RKO (cell line): Measurements from ENCODE around the gene LSP1.

Source experiments
- DNase-seq: peaks from one replicate; pipeline ENCODE4 v3.0.0-alpha.2; 2016; ENCODE audit warnings: low spot score

Gene LSP1

DNA sequence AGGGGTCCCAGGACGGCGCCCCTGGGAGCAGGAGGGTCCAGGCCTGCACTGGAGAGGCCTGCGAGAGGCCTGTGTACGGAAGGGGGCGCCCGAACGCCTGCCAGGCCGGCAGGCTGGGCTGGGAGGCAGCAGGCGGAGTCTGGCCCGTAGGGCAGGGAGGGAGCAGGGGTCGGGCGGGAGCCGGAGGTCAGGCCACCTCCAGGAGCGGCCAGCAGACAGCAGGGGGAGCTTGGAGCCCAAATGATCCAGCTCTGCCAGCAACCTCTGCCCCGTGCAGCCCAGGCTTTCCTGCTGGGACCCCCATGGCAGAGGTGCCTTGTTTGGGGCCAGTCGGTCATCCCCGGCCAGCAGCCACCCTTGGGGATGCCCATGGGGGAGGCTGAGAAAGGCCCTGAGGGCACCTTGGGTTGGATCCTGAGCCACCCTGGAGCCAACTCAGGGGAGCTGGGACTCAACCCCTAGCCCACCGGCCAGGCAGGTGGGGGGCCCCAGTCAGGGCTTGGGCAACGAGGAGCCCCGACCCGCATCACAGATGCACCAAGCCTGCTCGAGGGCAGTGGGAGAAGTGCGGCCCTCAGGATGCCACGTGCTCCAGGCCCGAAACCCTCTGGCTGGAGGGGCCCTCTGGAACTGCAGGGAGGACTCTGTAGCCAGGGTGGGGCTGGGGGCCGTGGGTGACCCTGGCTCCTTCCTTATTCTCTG is 27.7 kb upstream of the LSP1 start:
- peak; percentile 11 for DNase-seq

DNA sequence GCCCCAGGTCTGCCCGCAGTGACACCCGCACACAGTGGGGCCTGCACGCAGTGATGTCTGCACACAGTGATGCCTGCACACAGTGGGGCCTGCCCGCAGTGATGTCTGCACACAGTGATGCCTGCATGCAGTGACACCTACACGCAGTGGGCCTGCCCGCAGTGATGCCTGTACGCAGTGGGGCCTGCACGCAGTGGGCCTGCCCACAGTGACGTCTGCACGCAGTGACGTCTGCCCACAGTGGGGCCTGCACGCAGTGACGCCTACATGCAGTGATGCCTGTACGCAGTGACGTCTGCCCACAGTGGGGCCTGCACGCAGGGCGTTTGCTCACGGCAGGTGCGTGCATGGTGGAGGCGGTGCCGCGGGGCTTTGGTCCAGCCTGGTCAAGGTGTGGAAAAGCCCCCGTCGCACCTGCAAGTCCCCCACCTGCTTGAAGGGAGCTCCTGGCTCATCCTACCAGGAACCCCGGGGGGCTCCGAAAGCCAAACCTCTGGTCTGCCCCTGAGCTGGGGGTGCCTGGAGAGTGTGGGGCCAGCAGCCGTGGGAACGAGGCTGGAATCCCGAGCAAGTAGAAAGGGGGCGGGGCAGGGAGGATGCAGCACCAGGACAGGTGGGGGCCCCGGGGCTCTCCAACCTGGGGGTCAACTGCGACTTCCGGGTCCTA is 27.0 kb upstream of the LSP1 start:
- DNase-seq = no peak

DNA sequence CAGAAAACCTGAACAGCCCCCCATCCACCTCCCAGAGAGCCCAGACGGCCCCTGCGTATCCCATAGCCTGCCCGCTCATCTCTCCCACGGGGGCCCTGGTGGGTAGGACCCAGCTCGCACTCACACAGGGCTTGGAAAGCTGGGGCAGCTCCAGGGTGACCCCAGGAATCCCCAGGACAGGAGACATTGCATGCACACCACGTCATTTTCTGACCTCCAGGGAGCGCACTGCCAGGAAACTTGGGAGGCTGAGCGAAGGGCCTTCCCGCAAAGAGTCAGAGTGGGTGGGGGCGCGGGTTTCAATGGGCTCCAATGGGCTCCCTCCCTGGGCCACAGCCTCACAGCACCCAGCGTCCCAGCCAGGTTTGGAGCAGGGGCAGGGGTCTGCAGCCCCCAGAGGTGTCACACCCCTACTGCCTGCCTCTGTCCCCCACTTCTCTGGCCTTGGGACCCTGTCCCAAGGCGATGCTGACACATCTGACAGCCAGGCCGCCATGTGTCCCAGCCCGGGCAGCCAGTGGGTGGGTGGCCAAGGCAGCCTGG is 26.3 kb upstream of the LSP1 start:
- DNase-seq = peak; percentile 4

DNA sequence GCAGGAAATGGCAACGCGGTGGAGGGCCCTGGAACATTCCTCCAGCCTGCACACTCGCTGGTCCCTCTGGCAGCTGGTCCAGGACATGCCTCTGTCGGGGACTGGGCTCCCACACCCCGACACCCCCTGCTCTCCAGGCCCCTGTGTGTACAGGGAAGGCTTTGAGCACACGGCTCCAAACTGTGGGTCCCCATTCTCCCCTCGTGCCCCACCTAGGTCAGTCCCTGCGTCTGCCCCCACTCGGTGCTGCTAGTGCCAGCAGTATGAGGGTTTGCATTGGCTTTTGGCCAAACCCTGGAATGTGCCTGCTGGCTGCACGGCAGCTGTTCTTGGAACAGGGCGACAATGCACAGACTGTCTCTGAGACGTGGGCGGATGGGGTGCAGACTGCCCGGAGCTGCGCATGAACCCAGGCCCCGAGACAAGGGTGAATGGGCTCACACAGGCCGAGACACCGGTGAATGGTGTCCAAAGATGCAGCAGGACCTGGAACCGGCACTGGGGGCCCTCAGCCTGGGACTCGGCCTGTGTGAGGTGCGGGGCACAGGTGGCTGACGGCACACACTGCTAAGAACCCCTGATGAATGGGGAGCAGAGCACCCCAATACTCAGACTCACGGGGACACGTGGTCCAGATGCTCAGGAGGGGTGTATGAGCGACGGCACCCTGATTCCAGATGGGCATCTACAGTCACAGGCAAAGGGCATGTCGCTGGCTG is 25.6 kb upstream of the LSP1 start:
- no peak for DNase-seq

DNA sequence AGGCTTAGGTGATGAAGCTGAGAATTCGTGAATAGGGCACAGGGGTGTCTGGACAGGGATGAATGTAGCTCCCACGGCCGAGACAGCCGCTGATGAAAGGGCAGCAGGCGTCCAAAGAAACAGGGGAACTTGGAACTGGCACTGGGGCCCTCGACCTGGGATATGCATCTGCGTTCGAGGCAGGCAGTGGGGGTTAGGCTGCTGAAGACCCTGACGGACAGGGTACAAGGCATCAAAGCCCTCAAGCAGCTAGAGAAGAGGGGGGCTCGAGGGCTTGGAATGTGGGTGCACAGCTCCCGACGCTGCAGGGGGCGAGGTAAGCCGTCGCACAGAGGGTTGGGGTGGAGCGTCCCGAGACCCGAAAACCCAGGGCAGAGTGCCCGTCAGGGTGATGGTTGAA is 25.0 kb upstream of the LSP1 start:
- DNase-seq = no peak

DNA sequence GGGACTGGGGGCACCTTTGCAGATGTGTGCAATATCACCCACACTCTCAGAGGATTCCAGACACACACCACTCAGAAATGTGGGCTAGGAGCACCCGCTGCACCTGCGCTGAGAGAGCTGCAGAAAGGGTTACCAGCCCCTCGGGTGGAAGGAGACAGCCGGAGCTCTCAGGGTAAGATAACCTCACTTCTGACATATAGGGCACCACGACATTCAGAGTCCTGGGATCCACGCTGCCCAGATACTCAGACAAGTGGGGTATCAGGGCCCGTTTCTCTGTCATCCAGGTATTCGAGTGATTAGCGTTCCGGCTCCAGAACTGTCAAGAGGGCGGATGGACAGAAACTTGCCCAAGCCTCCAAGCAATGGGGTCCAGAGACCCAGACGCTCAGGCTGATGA is 24.3 kb upstream of the LSP1 start:
- DNase-seq = no peak

DNA sequence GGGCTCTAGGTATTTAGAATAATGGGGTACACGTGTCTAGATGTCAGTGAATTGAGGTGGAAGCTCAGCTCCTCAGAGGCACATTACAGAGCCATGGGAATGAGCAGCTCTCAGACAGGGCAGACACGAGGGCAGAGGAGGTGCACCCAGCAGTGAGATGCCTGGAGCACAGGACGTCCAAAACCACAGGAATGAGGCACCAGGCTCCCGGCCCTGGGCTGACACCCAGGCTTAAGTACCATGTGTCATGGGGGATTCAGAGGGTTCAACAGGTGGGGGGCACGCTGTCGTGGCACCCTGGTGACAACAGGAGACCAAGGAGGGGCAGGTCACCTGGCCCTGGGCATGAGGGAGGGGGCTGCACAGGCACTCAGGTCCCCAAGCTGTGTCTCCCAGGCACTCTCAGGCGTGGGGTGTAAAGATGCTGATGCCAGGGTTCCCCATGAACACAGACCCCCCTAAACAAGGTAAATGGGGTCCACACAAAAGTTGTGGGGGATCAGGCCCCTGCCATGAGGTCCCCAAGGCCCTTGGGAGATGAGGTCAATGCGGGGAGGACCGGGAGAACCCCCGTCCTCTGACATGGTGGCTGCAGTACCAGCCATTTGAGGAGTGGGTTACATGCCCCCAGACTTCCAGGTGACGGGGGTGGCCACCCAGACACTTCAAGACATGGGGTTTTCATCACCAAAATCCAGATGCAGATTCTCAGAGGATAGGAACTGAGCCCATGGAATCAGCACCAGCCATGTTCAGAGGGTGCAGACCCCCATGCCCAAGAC is 23.7 kb upstream of the LSP1 start:
- no peak for DNase-seq

DNA sequence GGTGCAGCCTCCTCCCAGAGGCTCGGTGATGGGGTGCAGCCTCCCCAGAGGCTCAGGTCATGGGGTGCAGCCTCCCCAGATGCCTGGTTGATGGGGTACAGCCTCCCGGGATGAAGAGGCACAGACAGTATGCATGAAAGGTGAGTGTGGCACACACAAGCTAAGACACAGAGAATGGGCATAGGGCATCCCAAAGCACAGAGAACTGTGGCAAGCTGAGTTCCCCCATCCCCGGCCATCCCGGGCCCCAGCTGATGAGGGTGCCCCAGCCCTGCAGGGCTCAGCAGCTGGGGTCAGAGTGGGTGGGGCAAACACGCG is 22.9 kb upstream of the LSP1 start:
- DNase-seq = no peak

DNA sequence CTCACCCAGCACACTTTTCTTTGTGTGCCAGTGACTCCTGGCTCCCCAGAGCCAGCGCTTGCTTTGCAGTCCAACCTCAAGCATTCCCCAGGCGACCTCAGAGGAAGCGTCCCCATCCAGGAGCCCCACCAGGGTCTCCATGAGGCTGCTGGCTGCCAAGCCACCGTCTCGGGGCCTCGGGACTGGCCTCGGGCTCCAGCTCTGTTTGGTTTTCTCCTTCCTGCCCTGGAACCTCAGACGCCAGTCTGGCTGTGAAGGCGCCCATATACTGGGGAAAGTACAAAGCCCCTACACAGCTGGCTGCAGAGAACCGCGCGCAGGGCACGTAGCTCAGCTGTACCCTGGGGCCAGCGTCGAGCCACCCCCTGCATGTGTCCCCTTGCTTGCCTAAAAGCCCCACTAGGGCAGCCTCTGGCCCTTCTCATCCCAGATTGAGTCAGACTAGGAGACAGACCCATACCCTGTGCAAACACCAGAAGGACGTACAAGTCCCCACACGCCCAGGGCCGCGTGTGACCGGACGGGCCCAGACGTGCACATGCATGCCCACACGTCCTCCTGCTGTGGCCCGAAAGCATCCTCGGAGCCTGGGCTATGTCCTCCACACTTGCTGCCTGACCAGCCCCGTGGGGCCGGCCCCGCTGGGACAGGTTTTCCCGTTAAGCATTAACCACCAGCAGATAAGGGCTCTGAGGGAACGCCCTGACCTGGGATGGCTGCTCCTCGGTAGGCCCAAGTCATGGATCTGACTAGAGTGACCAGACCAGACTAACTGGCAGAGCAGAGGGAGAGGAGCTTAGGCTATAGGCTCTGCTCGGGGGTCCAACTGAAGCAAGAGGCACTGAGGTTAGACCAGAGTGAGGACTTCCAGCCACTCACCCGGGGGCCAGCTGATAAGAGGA is 22.3 kb upstream of the LSP1 start:
- no peak for DNase-seq

DNA sequence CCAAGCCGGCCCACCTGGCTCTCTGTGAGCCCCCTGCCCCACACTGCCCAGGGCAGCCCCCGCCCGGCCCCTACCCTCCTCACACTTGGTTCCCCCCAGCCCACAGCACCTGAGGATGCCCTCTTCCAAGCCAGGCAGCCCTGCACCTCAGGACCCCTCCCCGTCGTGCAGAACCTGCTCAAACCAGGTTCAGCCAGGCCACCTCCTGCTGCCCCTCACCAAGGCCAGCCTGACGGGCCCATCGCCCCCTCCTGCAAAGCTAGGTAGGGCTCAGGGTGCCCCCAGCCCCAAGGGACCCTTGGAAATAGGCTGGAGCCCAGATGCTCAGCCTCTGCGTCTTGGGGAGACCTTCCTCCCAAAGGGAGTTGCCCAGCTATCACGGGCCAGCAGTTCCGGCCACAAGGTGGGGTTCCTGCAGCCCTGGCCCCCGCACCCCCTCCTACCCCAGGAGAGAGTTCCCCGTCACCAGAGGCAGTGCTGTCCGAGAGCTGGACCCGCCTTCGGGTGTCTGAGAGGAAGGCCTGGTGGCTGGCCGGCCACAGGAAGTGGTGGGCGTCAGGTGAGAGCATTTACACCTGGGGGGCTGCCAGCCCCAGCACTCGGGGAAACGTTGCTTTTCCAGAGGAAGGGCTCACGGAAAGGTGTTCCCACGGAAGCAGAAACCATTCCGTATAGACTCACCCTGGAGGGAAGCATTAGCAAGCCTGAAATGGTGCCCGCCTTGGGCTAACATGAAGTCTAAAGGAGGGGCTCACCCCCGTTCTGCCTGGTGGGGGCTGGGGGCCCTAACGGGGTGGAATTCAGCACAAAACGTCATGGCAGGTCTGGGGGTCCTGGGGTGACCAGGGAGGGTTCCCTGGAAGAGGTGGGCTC is 21.3 kb upstream of the LSP1 start:
- no peak for DNase-seq

DNA sequence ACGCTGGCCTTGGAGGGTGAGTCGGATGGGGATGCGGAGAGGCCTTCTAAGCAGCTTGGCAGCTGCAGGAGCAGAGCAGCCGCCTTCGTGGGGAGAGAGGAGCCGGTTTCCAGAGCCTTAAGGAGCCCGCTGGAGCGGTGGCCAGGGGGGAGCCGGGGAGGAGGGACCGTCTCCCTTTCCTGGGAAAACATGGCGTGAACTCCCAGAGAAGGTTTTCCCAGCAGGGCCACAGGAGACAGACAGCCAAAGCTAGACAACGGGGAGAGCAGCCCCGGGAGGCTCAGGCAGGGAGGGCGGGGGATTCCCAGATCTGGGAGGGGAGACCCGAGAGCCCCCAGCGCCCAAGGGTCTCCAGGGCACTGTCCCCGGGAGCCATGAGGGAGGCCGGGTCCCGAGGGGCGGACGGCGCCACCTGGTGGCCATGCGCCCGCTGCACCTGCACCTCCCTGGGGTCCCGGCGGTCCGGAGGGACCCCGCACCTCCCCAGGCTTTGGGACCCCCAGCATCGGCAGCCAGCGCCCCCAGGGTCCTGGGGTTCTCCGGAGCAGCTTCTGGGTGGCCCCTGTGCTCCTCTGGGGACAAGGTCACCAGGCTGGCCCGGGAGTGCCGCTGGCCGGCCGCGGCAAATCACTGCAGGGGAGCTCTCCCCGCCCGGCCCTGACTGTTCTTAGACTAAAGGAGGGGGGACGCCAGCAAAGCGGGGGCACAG is 20.5 kb upstream of the LSP1 start:
- peak; percentile 4 for DNase-seq

DNA sequence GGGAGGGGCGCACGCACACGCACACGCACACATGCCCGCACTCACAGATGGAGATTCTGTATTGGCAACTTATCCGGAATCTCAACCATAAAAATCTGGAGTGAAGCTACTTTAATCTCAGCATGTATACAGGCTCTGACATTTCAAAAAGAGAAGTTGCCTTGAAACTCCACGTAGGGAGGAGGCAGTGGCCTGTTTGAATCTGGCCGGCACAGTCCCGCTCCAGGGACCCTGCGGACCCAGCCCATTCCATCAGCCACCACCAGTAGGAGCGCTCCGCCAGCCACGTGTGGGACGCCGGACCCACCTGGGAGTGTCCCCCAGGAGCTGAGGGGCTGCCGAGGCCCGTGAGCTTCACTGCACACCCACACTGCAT is 20.0 kb upstream of the LSP1 start:
- DNase-seq = no peak

DNA sequence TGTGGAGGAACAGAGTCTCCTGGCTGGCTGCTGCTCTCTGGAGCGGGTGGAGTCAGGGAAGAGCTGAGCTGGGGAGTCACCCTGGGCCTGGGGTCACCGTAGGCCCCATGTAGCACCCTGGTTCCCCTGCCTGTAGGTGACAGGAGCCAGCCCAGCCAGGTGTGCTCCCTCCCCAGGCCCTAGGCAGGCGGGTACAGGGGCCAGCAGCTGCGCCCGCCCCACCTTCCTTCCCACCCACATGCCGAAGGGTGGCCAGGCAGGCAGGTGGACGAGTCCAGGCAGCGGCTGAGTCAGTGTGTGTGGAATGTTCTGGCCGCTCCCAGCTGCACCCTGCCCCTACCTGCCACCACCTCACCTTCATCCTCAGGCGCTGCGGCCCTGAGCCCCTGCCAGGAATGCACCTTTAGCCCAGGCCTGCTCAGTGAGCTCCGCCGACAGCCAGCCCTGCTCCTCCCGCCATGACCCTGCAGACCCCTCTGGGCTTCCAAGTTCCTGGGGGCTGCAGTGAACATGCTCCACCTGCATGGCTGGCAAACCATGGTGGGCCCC is 18.7 kb upstream of the LSP1 start:
- no peak for DNase-seq

DNA sequence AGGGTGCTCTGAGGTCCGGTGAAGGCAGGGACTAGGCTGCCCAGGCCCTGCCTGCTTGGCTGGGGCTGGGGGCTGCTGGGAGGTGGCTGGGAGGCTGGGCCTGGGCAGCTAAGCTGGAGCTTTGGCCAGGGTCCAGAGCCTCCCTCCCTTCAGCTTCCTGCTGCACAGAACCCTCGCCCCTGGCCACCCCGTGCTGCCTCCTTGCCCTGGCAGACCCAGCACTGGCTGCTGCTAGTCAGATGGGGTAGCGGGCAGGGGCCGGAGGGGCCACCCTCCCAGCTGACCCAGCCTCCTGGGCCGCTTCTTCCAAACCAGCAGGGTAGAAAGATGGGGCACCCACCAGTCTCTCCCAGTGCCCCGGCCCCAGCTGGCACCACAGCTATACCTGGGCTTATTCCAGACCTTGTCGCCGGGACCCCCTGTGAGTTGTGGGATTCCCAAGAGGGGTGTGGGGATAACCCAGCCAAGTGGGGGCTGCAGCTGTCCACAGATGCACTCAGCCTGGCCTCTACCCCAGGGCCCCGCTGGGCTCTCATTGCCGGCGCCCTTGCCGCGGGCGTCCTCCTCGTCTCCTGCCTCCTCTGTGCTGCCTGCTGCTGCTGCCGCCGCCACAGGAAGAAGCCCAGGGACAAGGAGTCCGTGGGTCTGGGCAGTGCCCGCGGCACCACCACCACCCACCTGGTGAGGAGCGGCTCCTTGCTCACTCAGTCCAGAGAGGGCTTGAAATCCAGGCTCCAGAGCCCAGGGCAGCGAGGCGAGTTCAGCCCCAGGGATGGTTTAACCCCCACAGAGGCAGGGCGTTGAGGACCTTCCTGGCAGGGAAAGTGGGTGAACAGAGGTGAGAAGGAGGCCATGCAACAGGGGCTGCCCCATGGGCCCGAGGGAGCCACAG is 17.9 kb upstream of the LSP1 start, which contains the start of gene SYT8:
TSS of gene SYT8 (plus strand) at position 212 of the 892 bp plus-strand sequence. CDS start at position 328, 116 bp downstream.
- no peak for DNase-seq

DNA sequence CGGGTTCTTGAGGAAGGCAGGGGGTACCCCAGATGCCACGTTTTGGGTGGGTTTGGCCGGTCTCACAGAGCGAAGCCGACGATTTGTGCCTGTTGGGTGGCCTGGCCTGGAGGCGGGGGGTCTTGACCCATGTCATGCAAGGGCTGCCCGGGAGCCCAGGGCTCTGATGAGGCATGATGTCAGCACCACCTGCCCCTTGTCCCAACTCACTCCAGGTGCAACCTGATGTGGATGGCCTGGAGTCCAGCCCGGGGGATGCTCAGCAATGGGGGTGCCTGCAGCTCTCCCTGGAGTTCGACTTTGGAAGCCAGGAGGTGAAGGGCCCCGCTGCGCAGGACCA is 17.2 kb upstream of the LSP1 start:
- no peak for DNase-seq

DNA sequence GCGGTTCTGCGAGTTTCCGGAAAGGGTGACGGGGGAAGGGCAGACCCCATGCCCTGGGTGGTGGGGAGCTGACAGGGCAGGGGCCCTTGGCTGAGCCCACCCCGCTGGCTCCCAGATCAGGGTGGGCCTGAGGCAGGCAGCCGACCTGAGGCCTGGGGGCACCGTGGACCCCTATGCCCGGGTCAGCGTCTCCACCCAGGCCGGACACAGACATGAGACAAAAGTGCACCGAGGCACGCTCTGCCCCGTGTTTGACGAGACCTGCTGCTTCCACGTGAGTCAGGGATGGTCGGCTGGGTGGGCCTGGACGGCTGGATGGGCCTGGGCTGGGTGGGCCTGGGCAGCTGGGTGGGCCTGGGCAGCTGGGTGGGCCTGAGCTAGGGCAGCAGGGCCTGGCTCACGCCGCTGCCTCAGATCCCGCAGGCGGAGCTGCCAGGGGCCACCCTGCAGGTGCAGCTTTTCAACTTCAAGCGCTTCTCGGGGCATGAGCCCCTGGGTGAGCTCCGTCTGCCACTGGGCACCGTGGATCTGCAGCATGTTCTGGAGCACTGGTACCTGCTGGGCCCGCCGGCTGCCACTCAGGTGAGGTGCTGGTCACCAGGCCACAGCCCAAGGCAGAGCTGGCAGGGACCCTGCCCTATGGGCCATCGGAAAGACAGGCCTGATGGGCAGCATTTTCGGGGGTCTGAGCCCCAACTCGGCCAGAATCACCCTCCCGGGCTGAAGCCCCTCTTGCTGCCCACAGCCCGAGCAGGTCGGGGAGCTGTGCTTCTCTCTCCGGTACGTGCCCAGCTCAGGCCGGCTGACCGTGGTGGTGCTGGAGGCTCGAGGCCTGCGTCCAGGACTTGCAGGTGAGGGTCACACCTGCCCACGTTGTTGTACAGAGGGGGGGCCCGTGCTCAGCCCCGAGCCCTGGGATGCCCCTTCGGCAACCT is 16.6 kb upstream of the LSP1 start:
- DNase-seq = no peak
